HEK293 (cell line): ENCODE data around the gene BIN1.

ENCODE experiments used
- CTCF ChIA-PET: fragments of 350-600 bp; formaldehyde crosslinking; extraction: SDS; loops from one replicate; lab custom pipeline; 2021; ENCODE audit warnings: antibody characterized with exemption; lab: Yijun Ruan, JAX
- POLR2A ChIA-PET: fragments of 300-600 bp; formaldehyde crosslinking; extraction: SDS; loops from one replicate; lab custom pipeline; 2020; ENCODE audit warnings: antibody characterized with exemption, inconsistent platforms; lab: Yijun Ruan, JAX
- H3K27ac ChIP-seq: fragments of 200-500 bp; sonication (Bioruptor generic); 2 replicates; pipeline ENCODE4 v1.5.1; 2014; ENCODE audit warnings: low read depth, low read length, control low read depth, inconsistent platforms; ENCODE audit errors: extremely low read depth
- H3K36me3 ChIP-seq, 2 experiments: fragments of 200-500 bp in 1 of 2; sonication (Bioruptor generic) in 1 of 2; 1 replicate in 1 of 2; 2 replicates in 1 of 2; pipeline ENCODE4 v1.5.1; 2014 to 2017; ENCODE audit warnings: inconsistent platforms in 2 of 2, low read length in 2 of 2; ENCODE audit not compliant: control insufficient read depth in 2 of 2, insufficient read depth in 1 of 2
- H3K4me1 ChIP-seq: fragments of 200-500 bp; sonication (Bioruptor generic); 2 replicates; pipeline ENCODE4 v1.5.1; 2014; ENCODE audit warnings: mild to moderate bottlenecking, low read length, inconsistent platforms; ENCODE audit not compliant: control insufficient read depth, insufficient read depth
- H3K4me3 ChIP-seq: 2 replicates; pipeline ENCODE4 v1.5.1; 2011; ENCODE audit warnings: low read depth, mild to moderate bottlenecking, control low read depth, low read length, moderate library complexity
- H3K9me3 ChIP-seq: fragments of 200-500 bp; sonication (Bioruptor generic); 2 replicates; pipeline ENCODE4 v1.5.1; 2014; ENCODE audit warnings: low read depth, low read length, inconsistent platforms; ENCODE audit not compliant: control insufficient read depth, insufficient read depth
- EGR2 ChIP-seq: fragments of 450-650 bp; formaldehyde crosslinking; IDR thresholded peaks from 2 replicates; pipeline ENCODE4 v1.5.1; 2016; ENCODE audit warnings: low read depth, missing biosample characterization, missing genetic modification characterization
- GLIS1 ChIP-seq: fragments of 450-650 bp; formaldehyde crosslinking; IDR thresholded peaks from 2 replicates; pipeline ENCODE4 v1.5.1; 2016; ENCODE audit warnings: missing biosample characterization, missing genetic modification characterization
- GLIS2 ChIP-seq: fragments of 450-650 bp; formaldehyde crosslinking; IDR thresholded peaks from 2 replicates; pipeline ENCODE4 v1.5.1; 2016; ENCODE audit warnings: missing biosample characterization, missing genetic modification characterization
- KLF17 ChIP-seq: fragments of 450-650 bp; formaldehyde crosslinking; IDR thresholded peaks from 2 replicates; pipeline ENCODE4 v1.5.1; 2016; ENCODE audit warnings: missing biosample characterization, missing genetic modification characterization
- MYNN ChIP-seq: fragments of 450-650 bp; formaldehyde crosslinking; IDR thresholded peaks from 2 replicates; pipeline ENCODE4 v1.5.1; 2016; ENCODE audit warnings: missing biosample characterization, missing genetic modification characterization, borderline replicate concordance
- TRIM28 ChIP-seq: IDR thresholded peaks from 2 replicates; pipeline ENCODE4 v1.6.1; 2011; ENCODE audit warnings: low read length, control low read depth, borderline replicate concordance
- YY1 ChIP-seq: fragments of 450-650 bp; formaldehyde crosslinking; IDR thresholded peaks from 2 replicates; pipeline ENCODE4 v1.5.1; 2018; ENCODE audit warnings: missing biosample characterization, missing genetic modification characterization
- ZNF112 ChIP-seq: fragments of 450-650 bp; formaldehyde crosslinking; IDR thresholded peaks from 2 replicates; pipeline ENCODE4 v1.5.0; 2017; ENCODE audit warnings: missing biosample characterization, missing genetic modification characterization
- ZNF239 ChIP-seq: fragments of 450-650 bp; formaldehyde crosslinking; IDR thresholded peaks from 2 replicates; pipeline ENCODE4 v1.5.1; 2016; ENCODE audit warnings: missing biosample characterization, missing genetic modification characterization
- ZNF292 ChIP-seq: fragments of 450-650 bp; formaldehyde crosslinking; IDR thresholded peaks from 2 replicates; pipeline ENCODE4 v1.5.1; 2016; ENCODE audit warnings: low read depth, missing biosample characterization, missing genetic modification characterization, borderline replicate concordance
- ZNF426 ChIP-seq: fragments of 450-650 bp; formaldehyde crosslinking; IDR thresholded peaks from 2 replicates; pipeline ENCODE4 v1.5.1; 2017; ENCODE audit warnings: missing biosample characterization, missing genetic modification characterization, mild to moderate bottlenecking, inconsistent platforms, moderate library complexity
- ZNF514 ChIP-seq: fragments of 450-650 bp; formaldehyde crosslinking; IDR thresholded peaks from 2 replicates; pipeline ENCODE4 v1.5.1; 2016; ENCODE audit warnings: missing biosample characterization, missing genetic modification characterization
- ZNF621 ChIP-seq: fragments of 450-650 bp; formaldehyde crosslinking; IDR thresholded peaks from 2 replicates; pipeline ENCODE4 v1.5.1; 2017; ENCODE audit warnings: missing biosample characterization, missing genetic modification characterization
- ZNF791 ChIP-seq: fragments of 450-650 bp; formaldehyde crosslinking; IDR thresholded peaks from 2 replicates; pipeline ENCODE4 v1.5.1; 2016; ENCODE audit warnings: missing biosample characterization, missing genetic modification characterization
- ZNF837 ChIP-seq: fragments of 450-650 bp; formaldehyde crosslinking; IDR thresholded peaks from 2 replicates; pipeline ENCODE4 v1.5.1; 2016; ENCODE audit warnings: missing biosample characterization, missing genetic modification characterization
- ZSCAN23 ChIP-seq: fragments of 450-650 bp; formaldehyde crosslinking; IDR thresholded peaks from 2 replicates; pipeline ENCODE4 v1.5.1; 2016; ENCODE audit warnings: missing biosample characterization, missing genetic modification characterization
- TF ChIP-seq, protein P1 (sequence below): fragments of 450-650 bp; formaldehyde crosslinking; IDR thresholded peaks from 2 replicates; pipeline ENCODE4 v1.5.1; 2017; ENCODE audit warnings: missing biosample characterization, missing genetic modification characterization
- TF ChIP-seq, protein P2 (sequence below): fragments of 450-650 bp; formaldehyde crosslinking; IDR thresholded peaks from 2 replicates; pipeline ENCODE4 v1.5.1; 2016; ENCODE audit warnings: missing biosample characterization, missing genetic modification characterization
- TF ChIP-seq, protein P3 (sequence below): fragments of 450-650 bp; formaldehyde crosslinking; IDR thresholded peaks from 2 replicates; pipeline ENCODE4 v1.5.1; 2016; ENCODE audit warnings: missing biosample characterization, missing genetic modification characterization, borderline replicate concordance
- TF ChIP-seq, protein P4 (sequence below): fragments of 450-650 bp; formaldehyde crosslinking; IDR thresholded peaks from 2 replicates; pipeline ENCODE4 v1.5.1; 2017; ENCODE audit warnings: missing biosample characterization, missing genetic modification characterization

Gene BIN1

DNA sequence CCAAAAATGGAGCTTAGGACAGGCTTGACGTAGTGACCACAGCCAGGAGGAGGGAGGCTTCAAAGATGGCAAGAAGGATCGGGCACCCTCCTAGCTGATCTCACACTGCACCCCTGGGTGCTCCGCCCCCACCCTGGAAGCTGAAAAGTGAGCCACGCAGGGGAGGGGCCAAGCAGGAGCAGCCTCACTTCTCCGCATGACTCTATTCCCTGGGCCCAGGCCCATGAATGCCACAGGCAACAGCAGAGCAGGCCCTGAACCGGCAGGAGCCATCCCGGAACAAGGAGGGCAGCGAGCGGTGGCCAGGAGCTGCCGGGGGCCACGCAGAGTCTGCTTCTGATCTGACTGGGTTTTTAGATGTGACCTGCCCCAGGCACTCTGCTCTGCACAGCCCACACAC, 30.0 kb downstream of the BIN1 start:
- Histone ChIP-seq H3K27ac (no peak overlapping the region), H3K4me3 (no peak overlapping the region), H3K36me3 (no peaks in the 10 kb centered on the region), H3K4me1 (no peaks in the 10 kb centered on the region), H3K9me3 (no peaks in the 10 kb centered on the region)
- CTCF ChIA-PET, result interaction anchor here (0.5 to 1.6 kb wide), 4 partner anchors 9 to 230 kb away, joined by 3 to 4 read pairs (median 3); no protein-coding TSS in a partner anchor
- POLR2A ChIA-PET, result no interaction called here
- TF ChIP-seq EGR2 (tag by site-specific recombination) (no peak), YY1 (tag by site-specific recombination) (no peak), TRIM28 (no peak), ZNF514 (tag by site-specific recombination) (no peak), GLIS1 (no peak), ZNF791 (tag by site-specific recombination) (no peak), ZSCAN23 (tag by site-specific recombination) (no peak), MYNN (tag by site-specific recombination) (no peak), ZNF112 (tag by site-specific recombination) (no peak), KLF17 (tag by site-specific recombination) (no peak), GLIS2 (tag by site-specific recombination) (no peak), ZNF837 (tag by site-specific recombination) (no peak), ZNF292 (tag by site-specific recombination) (no peak), ZNF426 (tag by site-specific recombination) (no peak), ZNF239 (tag by site-specific recombination) (no peak), ZNF621 (no peak)
- TF ChIP-seq, protein P1, sequence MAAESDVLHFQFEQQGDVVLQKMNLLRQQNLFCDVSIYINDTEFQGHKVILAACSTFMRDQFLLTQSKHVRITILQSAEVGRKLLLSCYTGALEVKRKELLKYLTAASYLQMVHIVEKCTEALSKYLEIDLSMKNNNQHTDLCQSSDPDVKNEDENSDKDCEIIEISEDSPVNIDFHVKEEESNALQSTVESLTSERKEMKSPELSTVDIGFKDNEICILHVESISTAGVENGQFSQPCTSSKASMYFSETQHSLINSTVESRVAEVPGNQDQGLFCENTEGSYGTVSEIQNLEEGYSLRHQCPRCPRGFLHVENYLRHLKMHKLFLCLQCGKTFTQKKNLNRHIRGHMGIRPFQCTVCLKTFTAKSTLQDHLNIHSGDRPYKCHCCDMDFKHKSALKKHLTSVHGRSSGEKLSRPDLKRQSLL, result no peak
- TF ChIP-seq, protein P2, sequence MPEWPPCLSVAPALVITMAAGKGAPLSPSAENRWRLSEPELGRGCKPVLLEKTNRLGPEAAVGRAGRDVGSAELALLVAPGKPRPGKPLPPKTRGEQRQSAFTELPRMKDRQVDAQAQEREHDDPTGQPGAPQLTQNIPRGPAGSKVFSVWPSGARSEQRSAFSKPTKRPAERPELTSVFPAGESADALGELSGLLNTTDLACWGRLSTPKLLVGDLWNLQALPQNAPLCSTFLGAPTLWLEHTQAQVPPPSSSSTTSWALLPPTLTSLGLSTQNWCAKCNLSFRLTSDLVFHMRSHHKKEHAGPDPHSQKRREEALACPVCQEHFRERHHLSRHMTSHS (tag by site-specific recombination), result no peak
- TF ChIP-seq, protein P3, sequence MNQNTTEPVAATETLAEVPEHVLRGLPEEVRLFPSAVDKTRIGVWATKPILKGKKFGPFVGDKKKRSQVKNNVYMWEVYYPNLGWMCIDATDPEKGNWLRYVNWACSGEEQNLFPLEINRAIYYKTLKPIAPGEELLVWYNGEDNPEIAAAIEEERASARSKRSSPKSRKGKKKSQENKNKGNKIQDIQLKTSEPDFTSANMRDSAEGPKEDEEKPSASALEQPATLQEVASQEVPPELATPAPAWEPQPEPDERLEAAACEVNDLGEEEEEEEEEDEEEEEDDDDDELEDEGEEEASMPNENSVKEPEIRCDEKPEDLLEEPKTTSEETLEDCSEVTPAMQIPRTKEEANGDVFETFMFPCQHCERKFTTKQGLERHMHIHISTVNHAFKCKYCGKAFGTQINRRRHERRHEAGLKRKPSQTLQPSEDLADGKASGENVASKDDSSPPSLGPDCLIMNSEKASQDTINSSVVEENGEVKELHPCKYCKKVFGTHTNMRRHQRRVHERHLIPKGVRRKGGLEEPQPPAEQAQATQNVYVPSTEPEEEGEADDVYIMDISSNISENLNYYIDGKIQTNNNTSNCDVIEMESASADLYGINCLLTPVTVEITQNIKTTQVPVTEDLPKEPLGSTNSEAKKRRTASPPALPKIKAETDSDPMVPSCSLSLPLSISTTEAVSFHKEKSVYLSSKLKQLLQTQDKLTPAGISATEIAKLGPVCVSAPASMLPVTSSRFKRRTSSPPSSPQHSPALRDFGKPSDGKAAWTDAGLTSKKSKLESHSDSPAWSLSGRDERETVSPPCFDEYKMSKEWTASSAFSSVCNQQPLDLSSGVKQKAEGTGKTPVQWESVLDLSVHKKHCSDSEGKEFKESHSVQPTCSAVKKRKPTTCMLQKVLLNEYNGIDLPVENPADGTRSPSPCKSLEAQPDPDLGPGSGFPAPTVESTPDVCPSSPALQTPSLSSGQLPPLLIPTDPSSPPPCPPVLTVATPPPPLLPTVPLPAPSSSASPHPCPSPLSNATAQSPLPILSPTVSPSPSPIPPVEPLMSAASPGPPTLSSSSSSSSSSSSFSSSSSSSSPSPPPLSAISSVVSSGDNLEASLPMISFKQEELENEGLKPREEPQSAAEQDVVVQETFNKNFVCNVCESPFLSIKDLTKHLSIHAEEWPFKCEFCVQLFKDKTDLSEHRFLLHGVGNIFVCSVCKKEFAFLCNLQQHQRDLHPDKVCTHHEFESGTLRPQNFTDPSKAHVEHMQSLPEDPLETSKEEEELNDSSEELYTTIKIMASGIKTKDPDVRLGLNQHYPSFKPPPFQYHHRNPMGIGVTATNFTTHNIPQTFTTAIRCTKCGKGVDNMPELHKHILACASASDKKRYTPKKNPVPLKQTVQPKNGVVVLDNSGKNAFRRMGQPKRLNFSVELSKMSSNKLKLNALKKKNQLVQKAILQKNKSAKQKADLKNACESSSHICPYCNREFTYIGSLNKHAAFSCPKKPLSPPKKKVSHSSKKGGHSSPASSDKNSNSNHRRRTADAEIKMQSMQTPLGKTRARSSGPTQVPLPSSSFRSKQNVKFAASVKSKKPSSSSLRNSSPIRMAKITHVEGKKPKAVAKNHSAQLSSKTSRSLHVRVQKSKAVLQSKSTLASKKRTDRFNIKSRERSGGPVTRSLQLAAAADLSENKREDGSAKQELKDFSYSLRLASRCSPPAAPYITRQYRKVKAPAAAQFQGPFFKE (tag by site-specific recombination), result no peak
- TF ChIP-seq, protein P4, sequence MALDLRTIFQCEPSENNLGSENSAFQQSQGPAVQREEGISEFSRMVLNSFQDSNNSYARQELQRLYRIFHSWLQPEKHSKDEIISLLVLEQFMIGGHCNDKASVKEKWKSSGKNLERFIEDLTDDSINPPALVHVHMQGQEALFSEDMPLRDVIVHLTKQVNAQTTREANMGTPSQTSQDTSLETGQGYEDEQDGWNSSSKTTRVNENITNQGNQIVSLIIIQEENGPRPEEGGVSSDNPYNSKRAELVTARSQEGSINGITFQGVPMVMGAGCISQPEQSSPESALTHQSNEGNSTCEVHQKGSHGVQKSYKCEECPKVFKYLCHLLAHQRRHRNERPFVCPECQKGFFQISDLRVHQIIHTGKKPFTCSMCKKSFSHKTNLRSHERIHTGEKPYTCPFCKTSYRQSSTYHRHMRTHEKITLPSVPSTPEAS (tag by site-specific recombination), result no peak
